PC-3 (cell line): Measurements from ENCODE around the gene ANK3.

ENCODE experiments used
- EZH2 ChIP-seq: fragments of 300-600 bp; sonication (generic); IDR thresholded peaks from one replicate; pipeline ENCODE4 v1.6.1; 2017; ENCODE audit warnings: antibody characterized with exemption, mild to moderate bottlenecking, low read length; ENCODE audit not compliant: unreplicated experiment
- TF ChIP-seq, protein P1 (sequence below): fragments of 300-600 bp; sonication (generic); conservative IDR thresholded peaks from 2 replicates; pipeline ENCODE4 v1.5.1; 2017; ENCODE audit warnings: antibody characterized with exemption, low read depth, mild to moderate bottlenecking, low read length

DNA sequence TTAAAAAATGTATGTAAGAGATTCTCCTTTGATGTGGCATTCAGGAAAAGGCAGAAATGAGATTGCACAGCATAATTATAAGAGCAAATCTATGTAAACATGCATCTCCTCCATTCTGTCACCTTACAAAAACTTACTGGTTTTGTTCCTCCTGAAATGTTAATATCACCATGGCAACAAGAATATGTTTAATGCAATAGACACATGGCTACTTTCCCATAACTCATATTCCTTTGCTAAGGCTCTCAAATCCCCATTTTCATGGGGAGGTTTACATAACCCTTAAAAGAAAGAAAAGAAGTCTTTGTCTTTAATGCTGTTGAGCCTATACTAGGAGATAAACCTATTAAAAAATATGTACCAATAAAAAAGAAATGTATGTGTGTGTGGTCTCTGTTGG lies 136.2 kb downstream of the ANK3 start:
- TF ChIP-seq, protein P1, sequence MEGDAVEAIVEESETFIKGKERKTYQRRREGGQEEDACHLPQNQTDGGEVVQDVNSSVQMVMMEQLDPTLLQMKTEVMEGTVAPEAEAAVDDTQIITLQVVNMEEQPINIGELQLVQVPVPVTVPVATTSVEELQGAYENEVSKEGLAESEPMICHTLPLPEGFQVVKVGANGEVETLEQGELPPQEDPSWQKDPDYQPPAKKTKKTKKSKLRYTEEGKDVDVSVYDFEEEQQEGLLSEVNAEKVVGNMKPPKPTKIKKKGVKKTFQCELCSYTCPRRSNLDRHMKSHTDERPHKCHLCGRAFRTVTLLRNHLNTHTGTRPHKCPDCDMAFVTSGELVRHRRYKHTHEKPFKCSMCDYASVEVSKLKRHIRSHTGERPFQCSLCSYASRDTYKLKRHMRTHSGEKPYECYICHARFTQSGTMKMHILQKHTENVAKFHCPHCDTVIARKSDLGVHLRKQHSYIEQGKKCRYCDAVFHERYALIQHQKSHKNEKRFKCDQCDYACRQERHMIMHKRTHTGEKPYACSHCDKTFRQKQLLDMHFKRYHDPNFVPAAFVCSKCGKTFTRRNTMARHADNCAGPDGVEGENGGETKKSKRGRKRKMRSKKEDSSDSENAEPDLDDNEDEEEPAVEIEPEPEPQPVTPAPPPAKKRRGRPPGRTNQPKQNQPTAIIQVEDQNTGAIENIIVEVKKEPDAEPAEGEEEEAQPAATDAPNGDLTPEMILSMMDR = no peak
- no peak for TF ChIP-seq EZH2
